GM10248 (cell line): ENCODE results near the gene SSTR5.
"Not testable (repeated sequence)": the region's sequence is repeated elsewhere in the genome, so short reads cannot be mapped to it uniquely, and the experiment has no call there.

Experiments
- CTCF ChIA-PET: fragments of 300-600 bp; sonication (Branson Sonifier 250); formaldehyde crosslinking; extraction: SDS; loops from one replicate; lab custom pipeline; 2021; ENCODE audit warnings: antibody characterized with exemption; lab: Yijun Ruan, JAX
- POLR2A ChIA-PET: fragments of 350-650 bp; sonication (Branson Sonifier 250); formaldehyde crosslinking; extraction: SDS; loops from one replicate; lab custom pipeline; 2020; ENCODE audit warnings: antibody characterized with exemption; lab: Yijun Ruan, JAX
- DNase-seq: peaks from one replicate; pipeline ENCODE4 v3.0.0; 2012; ENCODE audit errors: extremely low spot score
- TF ChIP-seq, protein P1 (sequence below): IDR thresholded peaks from 2 replicates; pipeline ENCODE4 v1.5.1; 2012; ENCODE audit warnings: mild to moderate bottlenecking, low read depth; ENCODE audit errors: extremely low read depth, missing control alignments, control extremely low read depth

Gene SSTR5

DNA sequence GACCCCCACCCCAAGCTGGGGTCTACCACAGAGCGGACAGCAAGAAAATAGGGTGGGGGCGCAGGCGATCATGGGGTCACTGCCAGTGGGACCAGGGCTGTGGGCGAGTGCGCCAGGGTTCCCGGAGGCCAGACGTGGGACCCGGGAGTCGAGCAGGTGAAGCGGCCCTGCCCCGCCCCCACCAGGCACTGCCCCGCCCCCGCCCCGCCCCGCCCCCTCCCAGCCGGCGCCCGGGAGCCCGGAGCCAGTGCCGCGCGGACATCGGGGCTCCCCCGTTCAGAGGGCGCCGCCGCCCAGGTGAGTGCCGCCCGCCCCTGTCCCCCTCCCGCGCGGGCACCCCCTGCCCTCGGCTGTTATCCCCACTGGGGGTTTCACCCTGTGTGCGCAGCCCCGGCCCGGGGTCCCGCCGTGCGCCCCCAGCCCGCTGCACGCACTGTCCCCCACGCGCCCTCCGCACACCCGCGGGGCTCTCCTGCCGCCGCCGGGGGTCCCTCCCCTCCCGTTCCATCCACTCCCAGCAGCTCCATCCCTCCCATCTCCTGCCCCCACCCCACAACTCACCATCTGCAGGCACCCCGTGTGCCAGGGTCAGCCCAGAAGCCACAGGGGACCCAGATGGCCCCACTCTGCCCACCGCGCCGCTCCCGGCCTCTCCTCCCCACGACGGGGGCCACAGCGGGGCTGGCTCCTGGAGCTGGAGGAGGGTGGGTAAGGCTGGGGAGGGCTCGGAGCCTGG lies at the start of gene SSTR5:
Gene SSTR5 (plus strand): TSS at position 222 of the 736 bp plus-strand sequence. CDS start 6,122 bp downstream, outside the sequence.
- DNase-seq, result no peak
- ChIA-PET POLR2A (no interaction called here), CTCF (no interaction called here)
- TF ChIP-seq, protein P1, sequence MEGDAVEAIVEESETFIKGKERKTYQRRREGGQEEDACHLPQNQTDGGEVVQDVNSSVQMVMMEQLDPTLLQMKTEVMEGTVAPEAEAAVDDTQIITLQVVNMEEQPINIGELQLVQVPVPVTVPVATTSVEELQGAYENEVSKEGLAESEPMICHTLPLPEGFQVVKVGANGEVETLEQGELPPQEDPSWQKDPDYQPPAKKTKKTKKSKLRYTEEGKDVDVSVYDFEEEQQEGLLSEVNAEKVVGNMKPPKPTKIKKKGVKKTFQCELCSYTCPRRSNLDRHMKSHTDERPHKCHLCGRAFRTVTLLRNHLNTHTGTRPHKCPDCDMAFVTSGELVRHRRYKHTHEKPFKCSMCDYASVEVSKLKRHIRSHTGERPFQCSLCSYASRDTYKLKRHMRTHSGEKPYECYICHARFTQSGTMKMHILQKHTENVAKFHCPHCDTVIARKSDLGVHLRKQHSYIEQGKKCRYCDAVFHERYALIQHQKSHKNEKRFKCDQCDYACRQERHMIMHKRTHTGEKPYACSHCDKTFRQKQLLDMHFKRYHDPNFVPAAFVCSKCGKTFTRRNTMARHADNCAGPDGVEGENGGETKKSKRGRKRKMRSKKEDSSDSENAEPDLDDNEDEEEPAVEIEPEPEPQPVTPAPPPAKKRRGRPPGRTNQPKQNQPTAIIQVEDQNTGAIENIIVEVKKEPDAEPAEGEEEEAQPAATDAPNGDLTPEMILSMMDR, result no peak

DNA sequence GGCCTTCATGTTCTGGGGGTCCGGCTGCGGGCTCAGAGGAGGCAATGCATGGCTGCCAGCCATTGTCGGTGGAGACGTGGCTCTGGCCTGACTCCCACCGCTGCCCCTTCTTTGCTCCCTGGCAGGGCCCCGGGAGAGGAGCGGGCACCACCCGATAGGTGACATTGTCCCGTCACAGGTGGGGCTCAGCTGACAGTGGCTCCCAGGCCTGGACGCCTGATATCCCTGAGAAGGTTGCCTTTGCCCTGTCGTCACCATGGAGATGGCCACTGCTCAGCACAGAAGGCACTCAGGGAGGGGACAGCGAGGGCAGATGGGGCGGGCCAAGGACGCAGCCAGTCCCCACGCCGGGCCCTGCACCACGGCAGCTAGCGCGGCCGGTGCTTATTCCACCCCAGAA lies 48.4 kb upstream of the SSTR5 start:
- DNase-seq, result no peak
- TF ChIP-seq, protein P1, result no peak
- POLR2A ChIA-PET, result no interaction called here
- CTCF ChIA-PET, result no interaction called here

DNA sequence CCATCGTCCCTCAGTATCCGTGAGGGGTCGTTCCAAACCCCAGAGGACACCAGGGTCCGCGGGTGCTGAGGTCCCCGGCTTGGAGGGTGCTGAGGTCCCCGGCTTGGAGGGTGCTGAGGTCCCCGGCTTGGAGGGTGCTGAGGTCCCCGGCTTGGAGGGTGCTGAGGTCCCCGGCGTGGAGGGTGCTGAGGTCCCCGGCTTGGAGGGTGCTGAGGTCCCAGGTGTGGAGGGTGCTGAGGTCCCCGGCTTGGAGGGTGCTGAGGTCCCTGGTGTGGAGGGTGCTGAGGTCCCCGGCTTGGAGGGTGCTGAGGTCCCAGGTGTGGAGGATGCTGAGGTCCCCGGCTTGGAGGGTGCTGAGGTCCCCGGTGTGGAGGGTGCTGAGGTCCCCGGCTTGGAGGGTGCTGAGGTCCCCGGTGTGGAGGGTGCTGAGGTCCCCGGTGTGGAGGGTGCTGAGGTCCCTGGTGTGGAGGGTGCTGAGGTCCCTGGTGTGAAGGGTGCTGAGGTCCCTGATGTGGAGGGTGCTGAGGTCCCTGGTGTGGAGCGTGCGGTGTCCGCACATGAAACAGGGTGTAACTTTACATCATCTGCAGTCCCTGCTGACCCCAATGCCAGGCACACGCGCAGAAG lies 47.3 kb upstream of the SSTR5 start:
- CTCF ChIA-PET, POLR2A ChIA-PET, DNase-seq: not testable (repeated sequence)

DNA sequence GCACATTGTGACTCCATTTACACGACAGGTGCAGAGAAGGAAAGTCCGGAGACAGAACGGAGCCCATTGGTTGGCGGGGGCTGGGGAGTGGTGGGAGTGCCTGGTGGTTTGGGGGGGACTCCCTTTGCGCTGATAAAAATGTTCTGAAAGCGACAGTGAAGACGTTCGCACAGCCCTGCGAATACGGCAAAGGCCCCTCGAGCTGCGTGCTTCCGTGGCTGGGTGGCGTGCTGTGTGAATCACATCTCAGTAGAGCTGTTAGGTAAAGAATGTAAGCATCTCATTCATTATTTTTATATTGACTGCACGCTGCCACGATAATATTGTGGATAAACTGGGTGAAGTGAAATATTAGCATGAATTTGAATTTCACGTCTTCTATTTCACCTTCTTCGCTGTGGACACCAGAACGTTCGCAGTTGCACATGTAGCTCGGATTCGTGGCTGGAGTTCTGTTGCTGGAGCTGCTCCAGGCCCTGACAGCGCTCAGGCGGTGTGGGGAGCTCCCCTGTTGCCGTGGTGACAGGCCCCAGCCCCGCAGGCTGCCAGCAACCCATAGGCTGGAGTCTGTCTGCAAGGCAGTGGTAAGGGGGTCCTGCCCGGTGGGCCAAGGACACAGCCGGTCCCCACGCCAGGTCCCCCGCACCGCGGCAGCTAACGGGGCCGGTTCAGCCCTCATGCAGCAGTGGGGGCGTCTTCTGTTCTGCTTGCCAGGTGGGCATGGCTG lies 46.3 kb upstream of the SSTR5 start:
- POLR2A ChIA-PET, result no interaction called here
- no peak for DNase-seq
- TF ChIP-seq, protein P1, result no peak
- CTCF ChIA-PET, result no interaction called here

DNA sequence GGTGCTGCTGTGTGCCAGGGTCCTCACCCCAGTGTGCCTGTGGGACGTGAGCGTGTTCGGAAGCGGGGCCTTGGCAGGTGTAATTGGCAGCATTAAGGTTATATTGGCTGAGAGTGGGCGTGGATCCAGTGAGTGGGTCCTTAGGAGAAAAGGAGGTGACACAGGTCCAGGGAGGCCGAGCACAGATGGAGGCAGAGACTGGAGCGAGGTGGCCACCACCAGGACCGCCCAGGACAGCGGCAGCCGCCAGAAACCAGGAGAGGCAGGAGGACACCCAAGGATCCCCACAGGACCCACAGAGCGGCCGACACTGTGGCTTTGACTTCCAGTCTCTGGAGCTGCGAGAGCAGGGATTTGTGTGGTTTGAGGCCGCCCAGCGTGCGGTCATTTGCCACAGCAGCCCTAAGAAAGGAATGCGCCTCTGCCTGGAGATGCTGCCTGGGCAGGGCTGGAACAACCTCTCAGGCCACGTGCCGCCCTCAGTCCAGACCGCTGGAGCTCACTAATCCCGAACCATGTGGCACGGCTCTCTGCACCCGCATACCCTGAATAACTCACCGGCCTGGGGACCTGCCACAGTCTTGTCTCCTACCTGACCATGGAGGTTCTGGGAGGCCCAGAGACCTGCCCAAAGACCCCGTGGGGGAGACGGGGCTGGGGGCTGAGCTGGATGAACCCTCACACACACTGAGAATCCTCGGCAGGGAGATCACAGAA lies 45.6 kb upstream of the SSTR5 start:
- POLR2A ChIA-PET, result no interaction called here
- no peak for DNase-seq
- CTCF ChIA-PET, result no interaction called here
- TF ChIP-seq, protein P1, result no peak

DNA sequence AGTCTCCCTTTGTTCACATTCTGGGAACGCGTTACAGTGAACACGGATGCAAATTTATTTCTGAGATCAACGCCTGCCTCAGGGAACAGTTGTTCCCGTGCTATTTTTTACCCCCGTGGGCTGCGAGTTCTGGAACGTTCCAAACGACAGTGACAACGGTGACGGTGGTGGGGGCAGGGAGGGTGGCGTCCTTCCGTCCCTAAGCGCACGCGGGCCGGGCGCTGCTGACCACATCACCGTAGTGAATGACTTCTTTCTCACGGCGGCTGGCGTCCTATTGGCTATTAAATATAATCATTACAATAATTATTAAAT lies 45.1 kb upstream of the SSTR5 start:
- POLR2A ChIA-PET, result no interaction called here
- no peak for DNase-seq
- TF ChIP-seq, protein P1, result no peak
- CTCF ChIA-PET, result no interaction called here
